GM23338 (cell line): ENCODE data around the gene KLHDC2. TPM values are rescaled to one million over a fixed set of nuclear protein-coding genes. Genes with fewer than 3 reads are reported as not detected.

Experiments
- ATAC-seq: fragments of 200-7000 bp; cut with Tn5 transposase; 3 replicates; pipeline ENCODE4 v1.9.1; 2020
- DNase-seq: peaks from one replicate; pipeline ENCODE4 v3.0.0-alpha.2; 2015; ENCODE audit warnings: low spot score
- H2AFZ ChIP-seq: fragments of 200-600 bp; sonication (generic); 2 replicates; pipeline ENCODE4 v1.8.0; 2016; ENCODE audit warnings: antibody characterized with exemption, mild to moderate bottlenecking, moderate library complexity
- H3F3A ChIP-seq: fragments of 200-600 bp; sonication (generic); replicated peaks from 2 replicates; pipeline ENCODE4 v1.8.0; 2017; ENCODE audit warnings: antibody characterized with exemption, mixed run types, low read depth
- H3K27ac ChIP-seq: fragments of 200-600 bp; sonication (generic); 2 replicates; pipeline ENCODE4 v1.6.1; 2016; ENCODE audit warnings: low read depth
- H3K27me3 ChIP-seq: fragments of 200-600 bp; sonication (generic); 2 replicates; pipeline ENCODE4 v1.8.0; 2016; ENCODE audit warnings: mild to moderate bottlenecking, mixed run types, moderate library complexity; ENCODE audit not compliant: insufficient read depth
- H3K36me3 ChIP-seq: fragments of 200-600 bp; sonication (generic); 2 replicates; pipeline ENCODE4 v1.8.0; 2016; ENCODE audit warnings: mild to moderate bottlenecking; ENCODE audit not compliant: insufficient read depth
- H3K4me1 ChIP-seq: fragments of 200-600 bp; sonication (generic); 2 replicates; pipeline ENCODE4 v1.8.0; 2016; ENCODE audit warnings: mild to moderate bottlenecking, moderate library complexity; ENCODE audit not compliant: insufficient read depth
- H3K4me2 ChIP-seq: fragments of 200-600 bp; sonication (generic); 2 replicates; pipeline ENCODE4 v1.7.1; 2017; ENCODE audit warnings: mixed run types
- H3K4me3 ChIP-seq: fragments of 200-600 bp; sonication (generic); 2 replicates; pipeline ENCODE4 v1.6.1; 2016; ENCODE audit warnings: mixed run types
- H3K79me2 ChIP-seq: fragments of 200-600 bp; sonication (generic); replicated peaks from 2 replicates; pipeline ENCODE4 v1.8.0; 2017; ENCODE audit warnings: mild to moderate bottlenecking; ENCODE audit not compliant: insufficient read depth
- H3K9me2 ChIP-seq: fragments of 200-600 bp; sonication (generic); 2 replicates; pipeline ENCODE4 v1.8.0; 2017; ENCODE audit not compliant: insufficient read depth
- H4K20me1 ChIP-seq: fragments of 200-600 bp; sonication (generic); replicated peaks from 2 replicates; pipeline ENCODE4 v1.8.0; 2017; ENCODE audit warnings: mild to moderate bottlenecking; ENCODE audit not compliant: insufficient read depth
- H3K27ac Mint-ChIP-seq: 2 replicates; pipeline ENCODE4 v1.8.0; 2020; ENCODE audit warnings: inconsistent platforms, mild to moderate bottlenecking, moderate library complexity, mixed read lengths
- H3K27me3 Mint-ChIP-seq: 3 replicates; pipeline ENCODE4 v1.8.0; 2022; ENCODE audit warnings: low read depth, mild to moderate bottlenecking, moderate library complexity, mixed read lengths, inconsistent platforms; ENCODE audit not compliant: insufficient read depth, poor library complexity
- H3K36me3 Mint-ChIP-seq: 3 replicates; pipeline ENCODE4 v1.8.0; 2021; ENCODE audit warnings: low read depth, mild to moderate bottlenecking, inconsistent platforms, moderate library complexity, mixed read lengths
- H3K4me1 Mint-ChIP-seq: 3 replicates; pipeline ENCODE4 v1.8.0; 2020; ENCODE audit warnings: mild to moderate bottlenecking, inconsistent platforms, mixed read lengths
- H3K4me3 Mint-ChIP-seq: 3 replicates; pipeline ENCODE4 v1.8.0; 2021; ENCODE audit warnings: moderate library complexity, mild to moderate bottlenecking, inconsistent platforms, mixed read lengths
- H3K9me3 Mint-ChIP-seq: 3 replicates; pipeline ENCODE4 v1.8.0; 2020; ENCODE audit warnings: moderate library complexity, mild to moderate bottlenecking, inconsistent platforms, mixed read lengths
- CREB1 ChIP-seq: fragments of 250-450 bp; sonication (Bioruptor Pico); IDR thresholded peaks from 2 replicates; pipeline ENCODE4 v1.5.0; 2020; ENCODE audit warnings: low read depth, mild to moderate bottlenecking, moderate library complexity
- CTCF ChIP-seq, 2 experiments: fragments of 200-600 bp in 1 of 2; sonication (generic) in 1 of 2; conservative IDR thresholded peaks; 2 replicates each; pipeline versions ENCODE4 v1.5.1 to v1.6.1; 2016 to 2017; ENCODE audit warnings: antibody characterized with exemption in 2 of 2, low read depth in 2 of 2, mild to moderate bottlenecking in 2 of 2, moderate library complexity in 1 of 2
- ETS1 ChIP-seq: IDR thresholded peaks from 2 replicates; pipeline ENCODE4 v1.6.1; 2016; ENCODE audit warnings: antibody characterized with exemption
- EZH2 ChIP-seq: fragments of 200-600 bp; sonication (generic); IDR thresholded peaks from one replicate; pipeline ENCODE4 v1.8.0; 2017; ENCODE audit warnings: antibody characterized with exemption, mild to moderate bottlenecking, low read depth; ENCODE audit not compliant: unreplicated experiment
- EZH2phosphoT487 ChIP-seq: fragments of 200-600 bp; sonication (generic); IDR thresholded peaks from one replicate; pipeline ENCODE4 v1.8.1; 2018; ENCODE audit warnings: antibody characterized with exemption; ENCODE audit not compliant: unreplicated experiment
- JUNB ChIP-seq: IDR thresholded peaks from one replicate; pipeline ENCODE4 v1.6.1; 2016; ENCODE audit warnings: antibody characterized with exemption; ENCODE audit not compliant: unreplicated experiment
- NANOG ChIP-seq: IDR thresholded peaks from 2 replicates; pipeline ENCODE4 v1.6.1; 2016; ENCODE audit warnings: antibody characterized with exemption, borderline replicate concordance
- POLR2AphosphoS5 ChIP-seq: IDR thresholded peaks from 2 replicates; pipeline ENCODE4 v1.6.1; 2016; ENCODE audit warnings: antibody characterized with exemption, low read depth
- REST ChIP-seq: IDR thresholded peaks from one replicate; pipeline ENCODE4 v1.6.1; 2018; ENCODE audit warnings: antibody characterized with exemption; ENCODE audit not compliant: unreplicated experiment
- STAT1 ChIP-seq: IDR thresholded peaks from one replicate; pipeline ENCODE4 v1.6.1; 2016; ENCODE audit warnings: antibody characterized with exemption; ENCODE audit not compliant: unreplicated experiment
- ZNF114 ChIP-seq: fragments of 250-450 bp; sonication (Bioruptor Pico); IDR thresholded peaks from 2 replicates; pipeline ENCODE4 v1.5.0; 2020; ENCODE audit warnings: mild to moderate bottlenecking, moderate library complexity
- ZNF331 ChIP-seq: fragments of 250-450 bp; sonication (Bioruptor Pico); IDR thresholded peaks from 2 replicates; pipeline ENCODE4 v1.5.0; 2020; ENCODE audit warnings: low read depth, mild to moderate bottlenecking, moderate library complexity
- ZNF462 ChIP-seq: fragments of 250-450 bp; sonication (Bioruptor Pico); IDR thresholded peaks from 2 replicates; pipeline ENCODE4 v1.5.0; 2020; ENCODE audit warnings: mild to moderate bottlenecking, moderate library complexity
- polyA plus RNA-seq: library from polyadenylated mRNA; unstranded; fragments of >200 nt; fragmentation: Nextera tagmentation; extraction: Ambion mirVana; gene quantifications from 2 replicates; pipeline ENCODE4 v1.2.1, GENCODE V29; 2016
- total RNA-seq: library from RNA; depleted of rRNA; stranded (reverse); fragments of >200 nt; shearing (Covaris generic); gene quantifications from 2 replicates; pipeline ENCODE4 v1.2.3, GENCODE V29; 2014

Gene KLHDC2
- total and polyA plus RNA-seq, 2 experiments from 2014 or later: 38.5 to 61.9 TPM

- H3K4me2 ChIP-seq: no peak overlapping the region
- H2AFZ ChIP-seq: no peak overlapping the region
- peaks cover 84% of the 10 kb centered on the region for H3K36me3 Mint-ChIP-seq
- H3K79me2 ChIP-seq: no peaks in the 10 kb centered on the region
- H4K20me1 ChIP-seq: peaks cover 10% of the 10 kb centered on the region; the same call in 1 of the 2 replicates
- H3K27ac ChIP-seq: no peak overlapping the region
- H3K9me2 ChIP-seq: no peaks in the 10 kb centered on the region
- DNase-seq (no peak), ATAC-seq (no peak)
- H3K9me3 Mint-ChIP-seq: no peaks in the 10 kb centered on the region
- H3K4me3 Mint-ChIP-seq: no peak overlapping the region
- no peaks in the 10 kb centered on the region for H3K4me1 Mint-ChIP-seq
- no peaks in the 10 kb centered on the region for H3F3A ChIP-seq
- no peak overlapping the region for H3K4me3 ChIP-seq
- H3K36me3 ChIP-seq: peaks cover 61% of the 10 kb centered on the region
- H3K4me1 ChIP-seq: no peaks in the 10 kb centered on the region
- TF ChIP-seq CTCF (conservative IDR thresholded peaks at IDR 0.05; ENCODE audit: low read depth in 2 of 2) (no peak), EZH2 (no peak), STAT1 (no peak), POLR2AphosphoS5 (no peak), JUNB (no peak), ZNF114 (CRISPR knock-in tag) (no peak), EZH2phosphoT487 (no peak), ZNF331 (CRISPR knock-in tag) (no peak), NANOG (no peak), ZNF462 (CRISPR knock-in tag) (no peak), CREB1 (CRISPR knock-in tag) (no peak), ETS1 (no peak), REST (no peak)
- H3K27me3 ChIP-seq: no peaks in the 10 kb centered on the region
- H3K27ac Mint-ChIP-seq: no peak overlapping the region
- H3K27me3 Mint-ChIP-seq: no peaks in the 10 kb centered on the region
These were observed 18.4 kb downstream of the KLHDC2 start for GRCh38 chr14:49786315-49786714.
